ENCODE results near the gene UNCX. TPM values are rescaled to one million over a fixed set of nuclear protein-coding genes. Genes with fewer than 3 reads are reported as not detected.

Gene UNCX
- total and polyA plus RNA-seq, 2 of the 8 experiments (the other 6 are each of a cell fraction or from before 2014, with no cell fraction given) = not detected

- H4K5ac ChIP-seq (ENCODE audit: insufficient read length, low read depth, low read length) = no peak overlapping the region
- no peak overlapping the region for H4K8ac ChIP-seq (ENCODE audit: extremely low read depth, insufficient read depth, low read length)
- no peaks in the 10 kb centered on the region for H3K4me1 ChIP-seq (replicated peaks in 1 of 4; ENCODE audit: control insufficient read depth in 3 of 4, insufficient read depth in 4 of 4, low read length in 3 of 4)
- H3K36me3 ChIP-seq (ENCODE audit: control insufficient read depth in 2 of 4, insufficient read depth in 4 of 4, low read length in 3 of 4) = no peaks in the 10 kb centered on the region
- no peak overlapping the region for H2AK5ac ChIP-seq (ENCODE audit: low read depth, low read length)
- no peak overlapping the region for H2BK120ac ChIP-seq (replicated peaks; ENCODE audit: low read depth, low read length)
- 90% methylated on average over 10 of the region's 10 CpGs; no CpG with 5 or more reads in 1 of the 2 experiments for WGBS, 2 experiments (ENCODE audit: extremely low coverage in 1 of 2, insufficient coverage in 1 of 2, insufficient read length in 1 of 2, insufficient replicate concordance in 2 of 2, low coverage in 1 of 2, low lambda C conversion rate in 2 of 2, missing lambda C conversion rate in 1 of 2)
- FAIRE-seq = no peak
- ChIA-PET CTCF (ENCODE audit: partially characterized antibody) (no interaction called here), POLR2A (ENCODE audit: partially characterized antibody) (interaction anchor here (0.6 to 1.4 kb wide), 2 partner anchors 11 to 14 kb away, joined by 3 read pairs; no protein-coding TSS in a partner anchor)
- H3K9ac ChIP-seq (replicated peaks in 1 of 4; ENCODE audit: extremely low read depth in 1 of 4, low read depth in 3 of 4, low read length in 3 of 4) = no peak overlapping the region
- no peak overlapping the region for H3K4me3 ChIP-seq (ENCODE audit: extremely low read depth in 1 of 4, insufficient read depth in 2 of 4, low read depth in 3 of 4, low read length in 4 of 4)
- H3K79me2 ChIP-seq (ENCODE audit: control insufficient read depth in 1 of 2, insufficient read depth in 2 of 2, low read length in 2 of 2) = no peaks in the 10 kb centered on the region
- H3K23me2 ChIP-seq (ENCODE audit: low read depth, low read length) = no peaks in the 10 kb centered on the region
- H3K14ac ChIP-seq (ENCODE audit: insufficient read length) = no peak overlapping the region
- H2BK20ac ChIP-seq (ENCODE audit: low read length) = no peak overlapping the region
- H3K56ac ChIP-seq (replicated peaks; ENCODE audit: insufficient read length, low read depth, low read length) = no peak overlapping the region
- no peaks in the 10 kb centered on the region for H4K20me1 ChIP-seq (replicated peaks in 1 of 2; ENCODE audit: control insufficient read depth in 1 of 2, insufficient read depth in 2 of 2, low read length in 2 of 2)
- no peak overlapping the region for H2BK15ac ChIP-seq (ENCODE audit: low read length)
- no peak for DNase-seq (ENCODE audit: low read depth in 1 of 2, low spot score in 2 of 2)
- no peak overlapping the region for H3K18ac ChIP-seq (ENCODE audit: extremely low read depth, low read length)
- no peak overlapping the region for H2AFZ ChIP-seq (ENCODE audit: low read length)
- no peaks in the 10 kb centered on the region for H3K9me3 ChIP-seq (ENCODE audit: insufficient read depth in 2 of 2, low read depth in 1 of 2, low read length in 1 of 2)
- no peak overlapping the region for H3K23ac ChIP-seq (ENCODE audit: insufficient read length)
- H2BK12ac ChIP-seq (ENCODE audit: low read depth, low read length) = no peak overlapping the region
- H4K91ac ChIP-seq (replicated peaks; ENCODE audit: insufficient read length, low read length) = no peak overlapping the region
- H3K27ac ChIP-seq (ENCODE audit: low read depth, low read length) = no peak overlapping the region
- no peaks in the 10 kb centered on the region for H3K27me3 ChIP-seq (replicated peaks in 1 of 4; ENCODE audit: control insufficient read depth in 3 of 4, extremely low read depth in 1 of 4, insufficient read depth in 3 of 4, low read length in 3 of 4)
- no peak overlapping the region for H3K4me2 ChIP-seq (ENCODE audit: insufficient read depth in 1 of 2, low read depth in 2 of 2, low read length in 2 of 2)
- H3K4ac ChIP-seq (replicated peaks; ENCODE audit: insufficient read length, low read depth, low read length) = no peak overlapping the region
- H3K79me1 ChIP-seq (ENCODE audit: low read depth, low read length) = no peaks in the 10 kb centered on the region
- no peak overlapping the region for H2BK5ac ChIP-seq (ENCODE audit: low read depth, low read length)
- TF ChIP-seq CHD2 (IDR thresholded peaks at IDR 0.05; ENCODE audit: low read length) = no peak
Measured at GRCh38 chr7:1278543-1278942, 45.9 kb downstream of the UNCX start.
